Muscle of back (tissue), 11 donors: Measurements from ENCODE around the gene RBMS3. TPM values are rescaled to one million over a fixed set of nuclear protein-coding genes. Genes with fewer than 3 reads are reported as not detected.
"Not testable (repeated sequence)": the region's sequence is repeated elsewhere in the genome, so short reads cannot be mapped to it uniquely, and the experiment has no call there.

Experiments
- DNase-seq, 3 donors: peaks; one replicate each; pipeline versions ENCODE4 v3.0.0 to v3.0.0-alpha.2; 2013
- polyA plus RNA-seq, 10 donors: library from polyadenylated mRNA; unstranded; fragments of 120-200 nt; gene quantifications; one replicate each; pipeline ENCODE4 v1.2.1, GENCODE V29; 2013; ENCODE audit not compliant: insufficient read length in 10 of 10

RBMS3 gene
- polyA plus RNA-seq, 10 donors = 22.4 to 37.1 (median 28.1) TPM

GRCh38 chr3:29337565-29337964, 56.7 kb downstream of the RBMS3 start:
- DNase-seq = no peak

DNA sequence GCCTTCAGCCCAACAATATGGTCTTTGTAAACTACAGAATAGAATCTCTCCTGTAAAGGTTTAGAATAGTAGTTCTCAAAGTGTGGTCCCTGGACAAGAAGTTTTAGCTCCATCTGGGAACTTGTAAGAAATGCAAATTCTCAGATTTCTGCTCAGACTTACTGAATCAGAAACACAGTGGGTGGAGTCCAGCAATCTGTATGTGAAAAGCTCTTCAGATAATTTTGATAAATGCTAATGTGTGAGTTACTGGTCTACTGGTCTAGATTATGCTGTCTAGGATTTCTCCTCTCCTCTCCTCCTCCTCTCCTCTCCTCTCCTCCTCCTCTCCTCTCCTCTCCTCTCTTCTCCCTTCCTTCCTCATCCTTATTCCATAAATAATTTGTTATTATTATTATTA, 57.5 kb downstream of the RBMS3 start:
- no peak for DNase-seq

DNA sequence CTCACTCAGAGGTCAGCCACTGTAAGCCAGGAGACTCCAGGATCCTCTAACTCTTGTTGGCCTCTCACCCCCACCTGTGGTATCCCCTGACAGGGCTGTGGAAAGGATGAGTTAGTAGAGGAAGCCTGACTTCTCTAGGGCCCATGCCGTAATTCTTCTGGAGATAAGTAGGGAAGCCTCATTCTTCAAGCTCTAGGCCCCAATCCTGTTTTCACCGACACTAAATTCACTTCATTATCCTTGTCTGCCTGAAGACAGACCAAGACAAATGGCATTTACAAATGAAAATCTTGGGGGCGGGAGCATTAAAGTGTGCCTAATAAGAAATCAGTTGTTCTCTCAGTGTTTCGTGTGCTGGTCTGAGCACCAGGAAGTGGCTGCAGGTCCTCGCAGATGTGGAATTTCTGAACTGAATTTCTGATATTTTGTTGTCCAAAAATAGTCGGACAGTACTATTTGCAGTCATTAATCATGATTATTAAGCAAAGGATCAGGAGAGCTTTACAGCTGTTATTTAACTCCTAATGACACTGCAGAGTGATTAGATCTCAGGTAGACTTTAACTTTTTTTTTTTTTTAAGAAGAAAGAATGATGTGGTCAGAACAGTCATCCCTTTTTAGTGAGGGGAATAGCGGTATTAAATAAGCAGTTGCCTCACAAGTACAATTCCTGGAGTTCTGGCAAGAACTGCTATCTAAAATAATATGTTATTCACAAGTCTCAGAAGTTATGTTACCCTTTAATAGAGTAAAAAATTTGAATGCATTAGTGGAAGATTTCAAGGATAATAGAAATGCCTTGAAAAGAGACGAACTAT, 58.4 kb downstream of the RBMS3 start:
- DNase-seq = peak in 1 of 3 donors; percentile 48

DNA sequence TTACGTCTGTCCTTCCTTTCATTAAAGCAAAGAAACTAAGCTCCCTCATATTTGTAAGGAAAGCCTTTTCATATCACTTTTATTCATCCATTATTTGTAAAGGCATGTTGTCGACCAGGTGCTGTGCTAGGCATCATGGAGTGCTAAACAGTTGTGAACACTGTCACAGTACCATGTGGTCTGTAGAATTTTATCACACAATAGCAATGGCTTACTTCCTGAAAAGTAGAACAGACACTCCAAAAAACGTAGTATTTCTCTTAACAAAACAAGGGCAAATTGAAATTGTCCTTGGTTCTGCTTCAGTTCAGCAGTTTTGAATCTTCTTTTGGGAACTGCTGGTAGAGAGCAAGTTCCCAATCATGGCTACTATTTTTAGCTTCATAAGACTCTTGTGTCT, 63.3 kb downstream of the RBMS3 start:
- DNase-seq = no peak

- no peak for DNase-seq
Measured at GRCh38 chr3:29344935-29345334, 64.1 kb downstream of the RBMS3 start.

GRCh38 chr3:29345516-29346300, 64.8 kb downstream of the RBMS3 start:
- no peak for DNase-seq

DNA sequence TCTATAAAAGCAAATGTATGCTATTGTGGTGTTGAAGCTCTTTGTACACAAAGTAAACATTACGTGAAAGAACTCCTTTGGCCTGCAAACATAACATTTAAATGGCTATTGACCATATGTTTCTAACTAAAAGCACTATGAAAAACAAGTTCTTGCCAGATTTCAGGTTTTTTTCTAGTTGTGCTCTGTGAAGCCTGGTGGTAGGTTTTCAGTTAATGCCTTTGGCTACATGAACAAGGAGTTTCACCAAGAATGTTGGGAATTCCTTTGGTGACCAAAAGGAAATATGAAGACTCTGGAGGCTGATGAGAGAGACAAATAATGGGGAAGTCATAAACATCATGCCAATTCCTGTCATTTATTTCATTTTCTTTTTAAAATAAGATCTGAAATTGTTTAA, 66.0 kb downstream of the RBMS3 start:
- peak; percentile 55 to 79 (median 79) for DNase-seq

GRCh38 chr3:29347412-29347811, 66.5 kb downstream of the RBMS3 start:
- DNase-seq = peak in 1 of 3 donors; percentile 49

- DNase-seq = no peak
Measured at GRCh38 chr3:29348316-29348715, 67.4 kb downstream of the RBMS3 start.

- no peak for DNase-seq
Measured at GRCh38 chr3:29349049-29349448, 68.2 kb downstream of the RBMS3 start.

DNA sequence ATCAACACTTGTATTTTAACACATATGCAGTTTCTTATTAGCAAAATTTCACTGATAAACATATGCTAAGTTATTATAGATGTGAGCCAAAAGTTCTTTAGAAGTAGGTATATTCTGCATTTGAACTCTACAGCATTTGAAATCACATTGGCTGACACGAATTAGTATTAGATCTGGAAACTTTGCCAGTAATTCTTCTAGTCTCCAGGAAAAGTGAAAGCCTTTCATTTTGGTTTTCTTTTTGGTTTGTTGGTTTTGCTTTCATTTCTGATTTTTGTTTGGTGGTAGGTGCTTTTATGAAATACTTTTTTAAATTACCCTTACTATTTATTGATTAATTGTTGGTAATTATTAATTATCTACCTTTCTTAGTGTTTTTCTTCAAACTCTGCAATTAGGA, 72.9 kb downstream of the RBMS3 start:
- no peak for DNase-seq

GRCh38 chr3:29354894-29355293, 74.0 kb downstream of the RBMS3 start:
- DNase-seq = no peak

GRCh38 chr3:29356062-29356461, 75.2 kb downstream of the RBMS3 start:
- no peak for DNase-seq

GRCh38 chr3:29360289-29360688, 79.4 kb downstream of the RBMS3 start:
- DNase-seq = not testable (repeated sequence)

- no peak for DNase-seq
Measured at GRCh38 chr3:29363110-29363509, 82.2 kb downstream of the RBMS3 start.

- no peak for DNase-seq
Measured at GRCh38 chr3:29370021-29370420, 89.2 kb downstream of the RBMS3 start.

DNA sequence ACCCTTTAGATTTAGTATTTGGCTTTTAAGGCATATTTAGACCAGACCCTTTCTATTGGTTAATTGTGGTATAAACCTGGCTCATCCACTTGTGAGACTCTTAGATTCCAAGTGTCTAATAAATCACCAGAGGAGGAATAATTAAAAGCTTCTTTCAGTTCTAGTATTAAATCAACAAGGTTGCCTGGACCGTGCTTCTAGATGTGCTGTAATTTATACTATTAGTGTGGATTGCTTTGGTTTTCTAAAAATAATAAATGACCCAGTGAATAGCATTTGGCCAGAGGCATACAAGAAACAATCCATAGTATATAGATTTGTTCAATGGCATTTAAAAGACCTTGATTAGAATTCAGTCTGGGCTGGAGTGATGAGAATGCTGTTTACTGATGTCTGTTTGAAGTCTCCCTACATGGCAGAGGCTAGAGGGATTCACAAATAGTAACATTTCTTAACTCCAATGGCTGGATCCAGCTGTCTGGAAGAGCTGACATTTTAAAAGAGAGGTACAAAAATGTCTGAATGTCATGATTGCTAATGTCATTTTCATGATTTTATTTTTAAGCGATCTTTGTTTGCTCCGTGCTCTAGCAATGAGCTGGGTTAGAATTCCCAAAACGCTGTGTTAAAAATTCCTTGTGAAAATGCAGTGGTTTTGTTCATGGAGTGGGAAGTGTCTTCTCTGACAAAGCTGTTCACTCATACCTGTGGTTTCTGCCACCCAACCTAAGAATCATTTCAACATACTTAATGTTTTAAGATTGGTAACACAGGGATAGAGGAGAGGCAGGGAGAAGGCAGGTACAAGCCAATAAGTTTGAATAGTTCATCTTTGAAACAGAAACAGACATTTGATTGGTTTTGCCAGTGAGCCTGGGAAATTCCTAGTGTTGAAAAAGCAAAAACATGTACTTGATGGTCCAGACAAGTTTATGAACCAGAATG, 89.9 kb downstream of the RBMS3 start:
- no peak for DNase-seq

- peak in 2 of 3 donors; percentile 45 to 52 for DNase-seq
Measured at GRCh38 chr3:29373131-29373680, 92.3 kb downstream of the RBMS3 start.

DNA sequence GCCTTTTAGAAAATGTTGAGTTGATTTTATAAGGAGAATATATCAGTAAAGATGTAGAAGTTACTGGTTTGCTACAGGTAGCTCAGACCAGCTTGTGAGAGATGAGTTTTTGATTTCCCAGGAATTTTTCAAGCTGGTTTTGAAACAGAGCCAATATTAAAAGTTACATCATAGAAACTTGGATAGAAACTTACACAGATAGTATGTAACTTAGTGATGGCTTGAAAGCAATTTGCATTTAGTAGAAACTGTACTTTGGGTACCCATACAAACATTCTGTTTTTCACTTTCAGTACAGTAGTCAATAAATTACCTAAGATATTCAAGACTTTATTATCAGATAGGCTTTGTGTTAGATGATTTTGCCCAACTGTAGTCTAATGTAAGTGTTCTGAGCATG, 93.4 kb downstream of the RBMS3 start:
- DNase-seq = peak in 1 of 3 donors; percentile 46

GRCh38 chr3:29379097-29379496, 98.2 kb downstream of the RBMS3 start:
- DNase-seq = no peak

DNA sequence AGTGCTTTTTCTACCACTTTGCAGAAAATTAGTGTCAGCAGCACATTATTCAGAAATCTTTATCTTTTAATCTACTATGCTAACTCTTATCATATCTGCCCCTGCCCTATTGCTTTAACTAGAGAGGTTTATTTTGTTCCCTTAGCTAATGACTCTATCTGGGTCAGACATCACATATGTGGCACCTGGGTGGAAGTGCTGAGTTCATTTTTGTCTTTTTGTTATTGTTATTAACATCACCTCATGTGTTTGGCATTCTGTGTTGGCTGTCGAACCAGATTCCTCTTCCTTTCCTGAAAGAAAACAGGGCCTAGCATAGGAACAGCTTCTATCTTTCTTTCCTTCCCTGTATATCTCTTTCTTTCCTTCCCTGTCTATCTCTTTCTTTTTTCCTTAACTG, 100.7 kb downstream of the RBMS3 start:
- peak in 2 of 3 donors; percentile 53 to 66 for DNase-seq

- peak in 2 of 3 donors; percentile 30 to 47 for DNase-seq
Measured at GRCh38 chr3:29382409-29382808, 101.5 kb downstream of the RBMS3 start.
